Stomach (tissue), 4 donors: ENCODE results near the gene BBS7.

Source experiments
- POLR2AphosphoS5 ChIP-seq, 3 donors: sonication (generic); formaldehyde crosslinking; IDR thresholded peaks; one replicate each; pipeline ENCODE4 v1.6.1; 2016; ENCODE audit warnings: antibody characterized with exemption in 3 of 3
- TF ChIP-seq, protein P1 (sequence below), 7 experiments: fragments of 450-650 bp in 4 of 7; fragments of 200-600 bp in 3 of 7; sonication (generic) in 3 of 7; IDR thresholded peaks; one replicate each; pipeline ENCODE4 v1.5.1; 2016 to 2019; ENCODE audit warnings: antibody characterized with exemption in 7 of 7, control low read depth in 2 of 7, mild to moderate bottlenecking in 1 of 7

DNA sequence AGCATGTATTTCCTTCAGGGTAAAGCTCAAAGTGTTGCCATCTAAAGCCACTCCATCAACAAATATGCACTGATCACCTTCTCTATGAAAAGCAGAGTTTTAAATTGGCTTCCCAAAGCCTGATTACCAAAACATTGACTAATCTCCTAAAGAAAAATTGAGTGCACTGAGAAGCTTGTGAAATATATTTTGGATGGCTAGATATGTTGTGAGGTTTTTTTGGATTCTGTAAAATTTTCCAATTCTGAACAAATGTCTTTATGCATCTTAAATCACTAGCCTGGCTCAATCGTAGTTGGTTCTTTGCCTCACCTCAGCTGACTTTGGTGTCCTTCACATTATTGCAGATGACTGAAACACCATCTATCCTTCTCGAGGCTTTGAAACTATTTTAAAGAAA lies 84.1 kb downstream of the BBS7 start:
- TF ChIP-seq POLR2AphosphoS5 (IDR thresholded peaks at IDR 0.05): no peak
- TF ChIP-seq, protein P1, sequence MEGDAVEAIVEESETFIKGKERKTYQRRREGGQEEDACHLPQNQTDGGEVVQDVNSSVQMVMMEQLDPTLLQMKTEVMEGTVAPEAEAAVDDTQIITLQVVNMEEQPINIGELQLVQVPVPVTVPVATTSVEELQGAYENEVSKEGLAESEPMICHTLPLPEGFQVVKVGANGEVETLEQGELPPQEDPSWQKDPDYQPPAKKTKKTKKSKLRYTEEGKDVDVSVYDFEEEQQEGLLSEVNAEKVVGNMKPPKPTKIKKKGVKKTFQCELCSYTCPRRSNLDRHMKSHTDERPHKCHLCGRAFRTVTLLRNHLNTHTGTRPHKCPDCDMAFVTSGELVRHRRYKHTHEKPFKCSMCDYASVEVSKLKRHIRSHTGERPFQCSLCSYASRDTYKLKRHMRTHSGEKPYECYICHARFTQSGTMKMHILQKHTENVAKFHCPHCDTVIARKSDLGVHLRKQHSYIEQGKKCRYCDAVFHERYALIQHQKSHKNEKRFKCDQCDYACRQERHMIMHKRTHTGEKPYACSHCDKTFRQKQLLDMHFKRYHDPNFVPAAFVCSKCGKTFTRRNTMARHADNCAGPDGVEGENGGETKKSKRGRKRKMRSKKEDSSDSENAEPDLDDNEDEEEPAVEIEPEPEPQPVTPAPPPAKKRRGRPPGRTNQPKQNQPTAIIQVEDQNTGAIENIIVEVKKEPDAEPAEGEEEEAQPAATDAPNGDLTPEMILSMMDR (IDR thresholded peaks at IDR 0.05): no peak
